Lung (tissue), 12 donors: ENCODE data around the gene NSMCE1. TPM values are rescaled to one million over a fixed set of nuclear protein-coding genes. Genes with fewer than 3 reads are reported as not detected.

Source experiments
- ATAC-seq: fragments of 200-7000 bp; cut with Tn5 transposase; one replicate; pipeline ENCODE4 v1.9.1; 2020; ENCODE audit warnings: moderate number of reproducible peaks; ENCODE audit not compliant: insufficient read depth, low FRiP score
- DNase-seq, 3 donors: peaks; one replicate each; pipeline ENCODE4 v3.0.0-alpha.2; 2013 to 2017
- H3K27ac ChIP-seq, 2 donors: one replicate each; pipeline ENCODE4 v1.5.1; 2013; ENCODE audit warnings: mild to moderate bottlenecking in 2 of 2, moderate library complexity in 2 of 2, control low read depth in 1 of 2, inconsistent platforms in 1 of 2, low read depth in 1 of 2, low read length in 1 of 2
- H3K27me3 ChIP-seq, 3 donors: one replicate each; pipeline ENCODE4 v1.5.1; 2013; ENCODE audit warnings: low read length in 2 of 3; ENCODE audit not compliant: control insufficient read depth in 3 of 3, insufficient read depth in 3 of 3
- H3K36me3 ChIP-seq, 4 donors: one replicate each; pipeline ENCODE4 v1.5.1; 2013; ENCODE audit warnings: low read length in 4 of 4, mild to moderate bottlenecking in 1 of 4, moderate library complexity in 1 of 4; ENCODE audit not compliant: control insufficient read depth in 4 of 4, insufficient read depth in 4 of 4
- H3K4me1 ChIP-seq, 5 donors: one replicate each; pipeline ENCODE4 v1.5.1; 2013; ENCODE audit warnings: low read length in 5 of 5, mild to moderate bottlenecking in 2 of 5, moderate library complexity in 1 of 5; ENCODE audit not compliant: control insufficient read depth in 5 of 5, insufficient read depth in 5 of 5
- H3K4me3 ChIP-seq: one replicate; pipeline ENCODE4 v1.5.1; 2013; ENCODE audit warnings: mild to moderate bottlenecking, control low read depth, moderate library complexity
- H3K9ac ChIP-seq, 2 donors: one replicate each; pipeline ENCODE4 v1.5.1; 2013; ENCODE audit warnings: low read length in 2 of 2, control low read depth in 1 of 2; ENCODE audit not compliant: insufficient read depth in 1 of 2
- H3K9me3 ChIP-seq, 4 donors: one replicate each; pipeline ENCODE4 v1.5.1; 2013; ENCODE audit warnings: low read length in 3 of 4, mild to moderate bottlenecking in 1 of 4, moderate library complexity in 1 of 4; ENCODE audit not compliant: control insufficient read depth in 4 of 4, insufficient read depth in 3 of 4
- CTCF ChIP-seq: IDR thresholded peaks from 2 replicates; pipeline ENCODE4 v1.5.1; 2012; ENCODE audit warnings: mild to moderate bottlenecking; ENCODE audit errors: control extremely low read depth, extremely low read depth
- WGBS, 2 donors: extraction: QIAGEN DNeasy Blood & Tissue Kit; methylation state at CpG; one replicate each; pipeline ENCODE4 v1.1.7; 2013; 5-methylcytosine and 5-hydroxymethylcytosine counted together
- polyA plus RNA-seq, 2 donors: library from polyadenylated mRNA; stranded (reverse); fragments of 200-250 nt; gene quantifications; one replicate each; pipeline ENCODE4 v1.2.1, GENCODE V29; 2013
- total RNA-seq, 2 donors: library from RNA; depleted of rRNA in 1 of 2; stranded (reverse); fragments of >200 nt in 1 of 2; gene quantifications; one replicate each; pipeline ENCODE4 v1.2.1, GENCODE V29; 2014 to 2021
- donor health status: control.
- donor health status: control.
- donor health status: Bipolar disorder and iron deficiency.
- donor health status: healthy.
- donor health status: DM: yes; HTN: yes; CAD: no.

The NSMCE1 gene
- total and polyA plus RNA-seq, 4 donors: 37.4 to 75.4 (median 57.2) TPM

DNA sequence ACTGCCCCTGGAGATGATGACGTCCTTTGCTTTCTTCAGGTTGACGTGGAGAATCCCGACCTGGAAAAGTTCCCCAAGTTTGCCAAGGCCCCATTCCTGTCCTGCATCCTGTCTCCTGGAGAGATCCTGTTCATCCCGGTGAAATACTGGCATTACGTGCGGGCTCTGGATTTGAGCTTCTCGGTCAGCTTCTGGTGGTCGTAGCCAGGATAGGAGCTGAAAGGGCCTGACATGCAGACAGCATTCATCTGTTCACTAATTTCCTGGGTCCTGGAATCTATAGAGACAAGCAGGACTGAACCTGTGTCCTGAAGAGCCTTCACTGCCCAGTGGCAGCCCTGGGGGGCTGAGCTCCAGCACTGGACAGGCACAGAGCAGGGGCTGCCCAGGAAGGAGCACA is 48.0 kb downstream of the NSMCE1 start:
- Histone ChIP-seq H3K9me3 (no peaks in the 10 kb centered on the region), H3K36me3 (peaks cover 0 to 38% (median 9%) of the 10 kb centered on the region in 4 donors), H3K9ac (no peak overlapping the region), H3K27ac (no peak overlapping the region), H3K4me1 (peaks cover 0 to 26% (median 4%) of the 10 kb centered on the region in 5 donors), H3K4me3 (no peak overlapping the region), H3K27me3 (no peaks in the 10 kb centered on the region)
- DNase-seq: no peak
- TF ChIP-seq CTCF: no peak
- ATAC-seq: no peak
- WGBS, 2 donors: 95 to 97% methylated on average over 8 of the region's 8 CpGs

GRCh38 chr16:27220120-27220519 is 48.5 kb downstream of the NSMCE1 start:
- H3K9me3 ChIP-seq: no peaks in the 10 kb centered on the region
- peaks cover 0 to 22% (median 4%) of the 10 kb centered on the region in 5 donors for H3K4me1 ChIP-seq
- ATAC-seq (no peak), DNase-seq (no peak)
- peaks cover 0 to 35% (median 7%) of the 10 kb centered on the region in 4 donors for H3K36me3 ChIP-seq
- H3K4me3 ChIP-seq: no peak overlapping the region
- WGBS, 2 donors: 92 to 95% methylated on average over 9 of the region's 9 CpGs
- H3K9ac ChIP-seq: no peak overlapping the region
- no peaks in the 10 kb centered on the region for H3K27me3 ChIP-seq
- TF ChIP-seq CTCF: no peak
- H3K27ac ChIP-seq: no peak overlapping the region

DNA sequence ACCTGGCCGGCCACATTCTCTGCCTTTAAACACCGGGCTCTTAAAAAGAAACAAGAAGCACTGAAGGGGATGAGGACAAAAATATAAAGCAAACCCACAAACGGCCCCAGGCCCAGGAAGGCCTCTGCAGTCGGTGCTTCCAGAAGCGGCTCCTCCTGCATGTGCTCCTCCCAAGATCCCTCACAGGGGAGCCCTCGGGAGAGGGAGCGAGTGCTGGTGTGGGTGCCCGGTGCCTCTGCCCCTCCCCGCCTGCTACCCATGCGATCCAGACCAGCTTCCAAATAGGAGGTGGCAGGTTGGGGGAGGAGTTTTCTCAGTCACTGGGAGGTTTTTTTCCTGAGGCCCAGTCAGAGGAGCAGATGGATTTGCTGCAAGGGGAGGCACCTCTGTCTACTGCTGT is 49.4 kb downstream of the NSMCE1 start:
- H3K36me3 ChIP-seq: peaks cover 0 to 30% (median 9%) of the 10 kb centered on the region in 4 donors
- no peak overlapping the region for H3K9ac ChIP-seq
- H3K27ac ChIP-seq: no peak overlapping the region
- H3K27me3 ChIP-seq: no peaks in the 10 kb centered on the region
- ATAC-seq: no peak
- peaks cover 0 to 22% (median 4%) of the 10 kb centered on the region in 5 donors for H3K4me1 ChIP-seq
- no peak for TF ChIP-seq CTCF
- 91 to 92% methylated on average over 10 of the region's 10 CpGs for WGBS, 2 donors
- no peak overlapping the region for H3K4me3 ChIP-seq
- H3K9me3 ChIP-seq: no peaks in the 10 kb centered on the region
- DNase-seq: no peak

- no peak for ATAC-seq
- 97 to 99% methylated on average over 9 of the region's 9 CpGs for WGBS, 2 donors
- H3K9ac ChIP-seq: no peak overlapping the region
- no peak for TF ChIP-seq CTCF
- H3K27me3 ChIP-seq: no peaks in the 10 kb centered on the region
- H3K4me1 ChIP-seq: peaks cover 0 to 20% (median 4%) of the 10 kb centered on the region in 5 donors
- H3K9me3 ChIP-seq: no peaks in the 10 kb centered on the region
- no peak for DNase-seq
- H3K36me3 ChIP-seq: peaks cover 0 to 26% (median 9%) of the 10 kb centered on the region in 4 donors
- no peak overlapping the region for H3K4me3 ChIP-seq
- H3K27ac ChIP-seq: no peak overlapping the region
Measured at GRCh38 chr16:27218756-27219155, 49.8 kb downstream of the NSMCE1 start.
